ENCODE data around the gene MAN2B1. TPM values are rescaled to one million over a fixed set of nuclear protein-coding genes. Genes with fewer than 3 reads are reported as not detected.
A peak's percentile ranks its signal among the peaks of the same experiment; 100 is the strongest.

MAN2B1 gene
- total RNA-seq, 2 experiments from 2014 or later = 95.5 to 102 TPM

DNA sequence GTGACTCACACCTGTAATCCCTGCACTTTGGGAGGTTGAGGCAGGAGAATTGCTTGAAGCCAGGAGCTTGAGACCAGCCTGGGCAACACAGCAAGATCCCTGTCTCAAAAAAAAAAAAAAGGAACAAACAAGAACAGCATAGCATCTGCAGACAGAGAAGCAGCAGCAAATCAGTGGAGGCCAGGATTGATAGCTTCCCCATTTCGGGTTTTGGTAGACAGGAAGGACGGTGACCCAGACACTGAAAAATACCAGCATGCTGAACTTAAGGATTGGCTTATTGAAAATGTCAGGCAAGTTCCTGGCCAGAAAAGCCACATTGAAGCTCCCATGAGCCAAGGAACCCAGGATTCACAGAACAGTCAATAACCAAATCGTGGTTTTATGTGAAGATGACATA, 58.9 kb downstream of the MAN2B1 start:
- Mint-ChIP-seq H3K36me3 (ENCODE audit: low read depth) (peaks cover 38% of the 10 kb centered on the region), H3K27me3 (ENCODE audit: low read depth) (no peaks in the 10 kb centered on the region), H3K27ac (no peak overlapping the region), H3K4me1 (ENCODE audit: low read depth) (peaks cover 33% of the 10 kb centered on the region), H3K4me3 (no peak overlapping the region), H3K9me3 (ENCODE audit: insufficient read depth) (no peaks in the 10 kb centered on the region)
- POLR2A ChIA-PET = no interaction called here
- CTCF ChIA-PET = interaction anchor here (0.9 kb wide), 1 partner anchor 43 kb away, joined by 3 read pairs; no protein-coding TSS in a partner anchor
- ATAC-seq (no peak), DNase-seq (no peak)

DNA sequence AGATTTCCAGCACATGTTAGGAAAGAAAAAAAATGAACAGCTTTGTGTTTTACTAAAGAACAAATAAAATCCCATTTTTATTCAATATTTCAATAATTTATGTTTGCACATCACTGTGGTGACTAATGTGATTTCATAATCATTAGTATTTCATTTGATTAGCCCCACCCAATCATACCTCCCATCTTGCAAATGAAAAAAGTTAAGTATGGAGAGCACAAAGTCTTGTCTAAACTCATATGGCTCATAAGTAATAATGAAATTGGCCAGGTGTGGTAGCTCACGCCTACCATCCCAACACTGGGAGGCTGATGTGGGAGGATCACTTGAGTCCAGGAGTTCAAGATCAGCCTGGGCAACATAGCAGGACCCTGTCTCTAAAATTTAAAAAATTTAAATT, 59.7 kb downstream of the MAN2B1 start:
- Mint-ChIP-seq H3K27ac (no peak overlapping the region), H3K27me3 (ENCODE audit: low read depth) (no peaks in the 10 kb centered on the region), H3K4me3 (no peak overlapping the region), H3K4me1 (ENCODE audit: low read depth) (peaks cover 30% of the 10 kb centered on the region), H3K36me3 (ENCODE audit: low read depth) (peaks cover 44% of the 10 kb centered on the region), H3K9me3 (ENCODE audit: insufficient read depth) (no peaks in the 10 kb centered on the region)
- ATAC-seq (no peak), DNase-seq (no peak)
- POLR2A ChIA-PET = no interaction called here
- CTCF ChIA-PET = no interaction called here

DNA sequence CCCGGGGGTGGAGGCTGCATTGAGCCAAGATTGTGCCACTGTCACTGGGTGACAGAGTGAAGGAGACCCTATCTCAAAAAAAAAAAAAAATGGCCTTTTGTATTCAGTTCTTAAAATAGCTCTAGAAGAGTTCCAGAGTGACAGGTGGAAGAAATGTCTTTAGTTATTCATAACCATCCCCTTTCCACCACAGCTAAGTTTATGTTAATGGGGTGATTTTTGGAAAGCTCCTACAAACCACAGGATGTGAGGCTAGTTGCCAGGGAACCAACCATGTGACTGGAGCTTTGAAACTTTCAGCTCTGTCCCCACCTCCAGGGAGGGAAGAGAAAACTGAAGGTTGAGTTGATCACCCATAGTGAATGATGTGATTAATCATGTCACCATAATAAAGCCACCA, 62.8 kb downstream of the MAN2B1 start:
- H3K27me3 Mint-ChIP-seq (ENCODE audit: low read depth) = no peaks in the 10 kb centered on the region
- peaks cover 19% of the 10 kb centered on the region for H3K4me1 Mint-ChIP-seq (ENCODE audit: low read depth)
- H3K4me3 Mint-ChIP-seq = no peak overlapping the region
- POLR2A ChIA-PET = interaction anchor here (0.6 to 1.0 kb wide), 2 partner anchors 10 to 63 kb away, joined by 3 read pairs; partner anchors contain the start of genes MAN2B1 and WDR83
- peak overlapping the region; percentile 25 for H3K27ac Mint-ChIP-seq
- CTCF ChIA-PET = interaction anchor here (0.9 to 2.1 kb wide), 5 partner anchors 10 to 73 kb away, joined by 3 to 9 read pairs (median 4); no protein-coding TSS in a partner anchor
- ATAC-seq (peak; percentile 91), DNase-seq (peak; percentile 78)
- peaks cover 47% of the 10 kb centered on the region for H3K36me3 Mint-ChIP-seq (ENCODE audit: low read depth)
- H3K9me3 Mint-ChIP-seq (ENCODE audit: insufficient read depth) = no peaks in the 10 kb centered on the region

DNA sequence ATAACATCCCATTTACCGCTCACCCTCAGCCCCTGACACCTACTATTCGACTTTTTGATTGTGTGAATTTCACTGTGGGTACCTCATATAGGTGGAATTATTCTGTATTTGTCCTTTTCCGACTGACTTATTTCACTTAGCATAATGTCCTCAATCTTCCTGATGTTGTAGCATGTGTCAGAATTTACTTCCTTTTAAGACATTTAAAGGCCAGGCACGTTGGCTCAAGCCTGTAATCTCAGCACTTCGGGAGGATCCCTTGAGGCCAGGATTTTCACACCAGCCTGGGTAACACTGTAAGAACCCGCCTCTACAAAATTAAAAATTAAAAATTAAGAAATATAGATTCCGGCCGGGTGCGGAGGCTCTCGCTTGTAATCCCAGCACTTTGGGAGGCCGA, 68.9 kb downstream of the MAN2B1 start:
- Mint-ChIP-seq H3K27ac (no peak overlapping the region), H3K36me3 (ENCODE audit: low read depth) (peaks cover 35% of the 10 kb centered on the region), H3K9me3 (ENCODE audit: insufficient read depth) (no peaks in the 10 kb centered on the region), H3K4me3 (no peak overlapping the region), H3K27me3 (ENCODE audit: low read depth) (no peaks in the 10 kb centered on the region), H3K4me1 (ENCODE audit: low read depth) (no peaks in the 10 kb centered on the region)
- ATAC-seq = no peak
- no peak for DNase-seq
- CTCF ChIA-PET = no interaction called here
- POLR2A ChIA-PET = no interaction called here

DNA sequence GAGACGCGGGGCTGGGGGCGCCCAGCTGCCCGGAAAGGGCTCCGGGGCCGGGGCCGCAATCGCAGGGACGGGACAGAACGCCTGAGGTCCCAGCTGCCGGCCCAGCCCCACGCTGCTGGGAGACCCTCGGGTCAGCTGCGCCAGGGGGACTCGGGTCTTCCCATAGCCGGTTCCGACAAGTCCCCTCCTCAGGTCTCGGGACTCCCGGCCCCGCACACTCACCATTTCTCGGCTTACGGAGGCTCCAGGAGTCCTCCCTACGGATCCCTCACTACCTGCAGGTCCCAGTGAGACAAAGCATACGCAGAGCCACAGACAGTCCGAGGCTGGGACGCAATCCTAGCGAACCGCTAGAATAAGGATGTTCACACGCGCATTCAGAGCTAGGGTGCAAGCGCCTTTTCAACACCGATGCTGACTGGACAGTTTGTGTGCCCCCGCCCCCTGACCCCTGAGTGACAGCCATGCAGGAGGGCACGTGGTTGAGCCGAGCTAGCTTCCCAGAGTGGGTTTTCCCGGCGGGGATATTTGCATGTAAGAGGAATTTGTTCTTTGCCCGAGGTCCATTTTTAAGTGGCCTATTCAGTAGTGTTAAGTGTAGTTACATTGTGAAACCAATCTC, 69.5 kb downstream of the MAN2B1 start:
- Mint-ChIP-seq H3K27me3 (ENCODE audit: low read depth) (no peaks in the 10 kb centered on the region), H3K4me1 (ENCODE audit: low read depth) (no peaks in the 10 kb centered on the region), H3K9me3 (ENCODE audit: insufficient read depth) (no peaks in the 10 kb centered on the region), H3K27ac (no peak overlapping the region), H3K4me3 (no peak overlapping the region), H3K36me3 (ENCODE audit: low read depth) (peaks cover 29% of the 10 kb centered on the region)
- no peak for DNase-seq
- POLR2A ChIA-PET = no interaction called here
- no peak for ATAC-seq
- CTCF ChIA-PET = no interaction called here

Other genes starting within 250 kb of the MAN2B1 start
- gene ZNF443, start 225.7 kb downstream of the MAN2B1 start, total RNA-seq = 1 to 10 TPM; 5.7 to 6.3 TPM
- 1 to 10 TPM; 1.7 to 3.1 TPM for gene ZNF709, start 181.9 kb downstream of the MAN2B1 start, total RNA-seq
- 10 to 100 TPM; 10.3 to 10.5 TPM for gene ZNF564, start 115.3 kb downstream of the MAN2B1 start, total RNA-seq
- 10 to 100 TPM; 16.2 to 16.5 TPM for gene ZNF490, start 55.9 kb downstream of the MAN2B1 start, total RNA-seq
- 10 to 100 TPM; 26.6 to 29.4 TPM for gene ZNF791, start 55.8 kb downstream of the MAN2B1 start, total RNA-seq
- gene WDR83, start 65 bp upstream of the MAN2B1 start, total RNA-seq = 10 to 100 TPM; 16.4 to 19.4 TPM
- 100 to 1,000 TPM; 109 to 121 TPM for gene DHPS, start 15.1 kb upstream of the MAN2B1 start, total RNA-seq
- not detected for gene GNG14, start 21.3 kb upstream of the MAN2B1 start, total RNA-seq
- gene FBXW9, start 29.9 kb upstream of the MAN2B1 start, total RNA-seq = 1 to 10 TPM; 6.0 to 6.1 TPM
- 10 to 100 TPM; 84.3 to 93.1 TPM for gene TNPO2, start 57.2 kb upstream of the MAN2B1 start, total RNA-seq
- 100 to 1,000 TPM; 206 to 228 TPM for gene TRIR, start 67.9 kb upstream of the MAN2B1 start, total RNA-seq
- gene GET3, start 70.8 kb upstream of the MAN2B1 start, total RNA-seq = 10 to 100 TPM; 66.8 to 71.5 TPM
- gene BEST2, start 85.0 kb upstream of the MAN2B1 start, total RNA-seq = not detected
- gene HOOK2, start 108.8 kb upstream of the MAN2B1 start, total RNA-seq = 10 to 100 TPM; 14.4 to 16.9 TPM
- gene JUNB, start 124.7 kb upstream of the MAN2B1 start, total RNA-seq = 10 to 100 TPM; 90.4 to 92.9 TPM
- 100 to 1,000 TPM; 250 to 267 TPM for gene PRDX2, start 135.1 kb upstream of the MAN2B1 start, total RNA-seq
- 10 to 100 TPM; 17.7 to 30.9 TPM for gene THSD8, start 135.3 kb upstream of the MAN2B1 start, total RNA-seq
- 10 to 100 TPM; 49.2 to 64.0 TPM for gene RNASEH2A, start 139.8 kb upstream of the MAN2B1 start, total RNA-seq
- not detected for gene RTBDN, start 167.8 kb upstream of the MAN2B1 start, total RNA-seq
- gene MAST1, start 171.8 kb upstream of the MAN2B1 start, total RNA-seq = 1 to 10 TPM in 1 of 2 experiments, under 1 TPM in 1; 0.89 to 1.3 TPM
- gene DNASE2, start 214.7 kb upstream of the MAN2B1 start, total RNA-seq = 10 to 100 TPM; 26.1 to 27.4 TPM
- gene KLF1, start 220.5 kb upstream of the MAN2B1 start, total RNA-seq = under 1 TPM in 1 of 2 experiments, not detected in 1; 0.21 TPM
- gene GCDH, start 224.4 kb upstream of the MAN2B1 start, total RNA-seq = 10 to 100 TPM; 39.5 to 42.5 TPM

Data from activated CD8-positive, alpha-beta T cell treated with anti-CD3 and anti-CD28 coated beads, Interleukin-2, amount 10 ng/mL, durations not matched to agents 7 days and 5 days (primary cell).